Glomerular visceral epithelial cell (primary cell): ENCODE results near the gene CTSW.

Source experiments
- DNase-seq: peaks from one replicate; pipeline ENCODE4 v3.0.0-alpha.2; 2016; ENCODE audit errors: extremely low spot score

The CTSW gene

DNA sequence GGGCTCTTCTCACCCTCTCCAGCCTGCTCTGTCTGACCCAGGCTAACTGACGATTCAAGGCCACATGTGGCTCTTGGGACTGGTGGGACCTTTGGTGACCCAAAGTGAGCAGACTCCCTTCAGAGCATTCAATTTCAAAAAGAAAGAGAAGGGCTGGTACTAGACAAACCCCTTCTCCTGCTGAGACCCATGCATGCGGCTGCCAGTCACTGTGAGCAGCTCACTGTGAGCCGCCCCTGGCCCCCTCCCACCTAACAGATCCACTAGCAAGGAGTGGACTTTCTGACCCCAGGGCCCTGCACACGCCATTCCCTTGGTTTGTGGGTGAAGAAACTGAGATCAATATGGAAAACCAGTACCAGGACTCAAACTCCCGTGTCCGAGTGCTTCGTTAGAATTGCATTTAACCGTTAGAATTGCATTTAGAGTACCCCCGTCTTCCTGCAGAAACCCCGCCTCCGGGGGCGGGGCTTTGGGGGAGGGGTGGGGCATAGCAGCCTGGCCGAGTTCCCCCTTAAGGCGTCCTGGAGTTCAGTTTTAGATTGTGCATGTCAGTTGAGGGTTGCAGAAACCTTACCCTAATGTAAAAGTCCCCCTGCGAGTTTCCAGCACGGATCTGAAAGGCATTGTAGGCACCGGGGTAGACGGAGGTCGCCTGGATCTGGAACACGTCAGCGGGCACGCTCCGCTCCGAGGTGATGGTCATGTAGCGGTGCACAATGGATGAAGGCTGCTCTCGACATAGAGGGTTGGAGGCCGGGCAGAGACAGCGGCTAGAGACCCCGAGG is 12.2 kb upstream of the CTSW start:
- no peak for DNase-seq

DNA sequence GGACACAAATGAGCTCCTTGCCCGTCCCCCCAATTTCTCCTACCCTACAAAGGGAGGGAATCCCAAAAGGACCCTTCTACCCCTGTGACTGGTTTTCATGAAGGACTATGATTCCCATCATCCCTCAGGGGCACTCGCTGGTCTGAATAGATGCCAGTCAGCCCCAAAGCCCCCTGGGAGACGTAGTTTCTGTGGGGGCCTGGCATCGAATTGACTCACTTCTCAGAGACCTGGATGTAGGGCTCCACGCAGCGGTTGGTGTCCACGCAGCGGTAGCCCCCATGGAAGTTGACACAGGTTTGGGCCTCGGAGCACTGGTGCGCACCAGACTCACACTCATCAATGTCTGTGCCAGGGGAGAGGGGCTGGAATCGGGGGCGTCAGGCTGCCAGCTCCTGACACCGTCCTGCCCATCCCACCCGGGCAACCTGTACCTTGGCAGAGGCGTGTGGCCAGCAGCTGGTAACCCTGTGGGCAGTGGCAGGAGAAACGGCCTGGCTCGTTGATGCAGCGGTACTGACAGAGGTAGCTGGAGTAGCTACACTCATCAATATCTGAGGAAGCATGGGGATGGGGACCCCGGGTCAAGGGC is 11.5 kb upstream of the CTSW start:
- no peak for DNase-seq

DNA sequence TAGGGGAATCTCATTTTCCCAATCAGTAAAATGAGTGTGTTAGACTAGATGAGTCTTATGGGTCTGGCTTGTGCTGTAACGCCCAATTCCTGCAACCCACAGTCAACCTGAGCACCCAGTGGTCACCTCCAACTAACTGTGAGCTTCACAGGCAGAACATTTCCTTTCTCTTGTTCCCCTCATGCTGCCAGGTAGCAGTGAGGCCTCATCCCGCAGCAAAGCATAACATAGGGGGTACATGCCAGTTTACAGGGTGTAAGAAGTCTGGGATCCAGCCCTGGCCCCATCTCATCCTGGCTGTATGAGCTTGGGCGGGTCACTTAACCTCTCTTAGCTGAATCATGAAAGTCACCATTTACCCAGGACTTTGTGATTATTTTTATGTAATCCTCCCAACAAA is 10.7 kb upstream of the CTSW start:
- DNase-seq: no peak

DNA sequence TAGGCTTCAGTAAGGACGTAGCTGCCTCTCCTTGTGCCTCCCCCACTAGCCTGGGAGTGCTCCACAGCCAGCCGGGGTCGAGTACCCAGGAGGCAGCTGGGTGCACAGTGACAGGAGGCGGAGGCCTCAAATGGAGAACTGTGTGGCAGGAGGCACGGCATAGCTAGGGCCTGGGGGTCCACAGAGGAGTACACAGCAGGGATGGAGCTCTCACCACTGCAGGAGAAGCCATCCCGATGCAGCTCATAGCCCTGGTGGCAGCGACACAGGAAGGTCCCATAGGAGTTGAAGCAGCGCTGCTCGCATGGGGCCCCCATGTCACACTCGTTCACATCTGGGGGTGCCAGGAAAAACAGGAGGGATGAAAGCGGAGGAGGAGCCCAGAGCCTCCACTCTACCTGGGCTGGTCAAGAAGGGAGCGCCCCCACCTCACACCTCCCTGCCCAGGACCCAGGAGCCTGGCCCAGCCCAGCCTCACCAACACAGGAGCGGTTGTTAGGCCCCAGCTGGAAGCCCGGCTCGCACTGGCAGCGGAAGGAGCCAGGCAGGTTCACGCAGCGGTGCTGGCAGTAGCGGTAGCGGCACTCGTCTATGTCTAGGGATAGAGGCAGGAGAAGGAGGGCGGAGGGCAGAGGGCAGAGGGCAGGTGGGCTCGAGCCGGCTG is 9.9 kb upstream of the CTSW start:
- DNase-seq: no peak

DNA sequence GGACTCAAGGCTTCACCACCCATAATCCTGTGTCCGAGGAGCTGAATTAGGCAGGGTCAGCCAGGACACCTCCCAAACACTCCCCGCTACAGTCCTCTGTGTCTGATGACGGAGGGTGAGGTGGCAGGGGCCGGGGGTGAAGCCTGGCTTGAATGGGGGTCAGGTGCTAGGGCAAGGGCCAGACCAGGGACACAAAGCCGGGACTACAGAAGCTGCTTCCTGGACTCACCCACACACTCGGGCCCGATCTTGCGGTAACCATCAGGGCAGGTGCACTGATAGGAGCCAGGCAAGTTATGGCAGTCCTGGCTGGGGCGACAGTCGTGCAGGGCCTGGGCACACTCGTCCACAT is 9.4 kb upstream of the CTSW start:
- no peak for DNase-seq

DNA sequence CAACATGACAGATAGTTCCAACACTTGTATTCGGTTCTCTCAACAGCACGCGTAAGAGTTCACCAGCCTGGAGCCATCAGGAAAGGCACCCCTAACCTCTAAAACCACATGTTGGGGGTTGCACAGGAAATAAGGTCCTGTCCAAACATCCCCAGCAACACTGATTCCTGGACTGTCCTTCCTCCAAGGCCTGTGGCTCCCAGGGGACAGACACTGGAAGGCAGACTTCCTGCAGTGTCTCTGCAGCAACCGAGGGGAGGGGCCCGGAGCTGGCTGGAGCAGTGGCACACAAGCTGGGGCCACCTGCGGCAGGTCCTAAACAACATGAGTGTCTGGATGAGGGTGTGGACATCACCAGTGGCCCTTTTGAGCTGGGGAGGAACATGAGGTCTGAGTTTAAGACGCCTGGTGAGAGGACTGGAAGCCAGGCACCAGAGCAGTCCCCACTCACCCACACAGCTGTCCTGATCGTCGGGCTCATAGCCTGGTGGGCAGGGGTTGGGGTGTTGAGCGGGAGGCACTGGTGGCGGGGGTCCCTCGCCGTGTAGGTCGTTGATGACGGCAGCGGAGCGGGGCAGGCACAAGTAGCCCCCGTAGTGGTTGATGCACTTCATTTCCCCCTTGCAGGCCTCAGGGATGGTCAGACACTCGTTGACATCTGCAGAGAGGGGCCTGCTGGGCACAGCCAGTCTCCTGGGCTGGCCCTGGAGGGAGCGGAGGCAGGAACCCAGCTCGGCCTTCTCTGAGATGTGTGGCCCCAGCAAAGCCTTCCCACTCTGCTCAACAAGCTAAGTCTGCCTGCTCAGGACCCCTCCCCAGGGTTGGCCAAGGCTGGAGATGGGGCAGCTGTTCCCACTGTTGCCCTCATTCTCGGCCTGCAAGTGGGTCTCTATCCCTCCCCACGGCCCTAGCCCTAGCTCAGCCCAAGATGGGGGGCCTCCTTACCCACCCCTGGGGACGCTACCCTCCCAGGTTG is 8.6 kb upstream of the CTSW start:
- DNase-seq: no peak

DNA sequence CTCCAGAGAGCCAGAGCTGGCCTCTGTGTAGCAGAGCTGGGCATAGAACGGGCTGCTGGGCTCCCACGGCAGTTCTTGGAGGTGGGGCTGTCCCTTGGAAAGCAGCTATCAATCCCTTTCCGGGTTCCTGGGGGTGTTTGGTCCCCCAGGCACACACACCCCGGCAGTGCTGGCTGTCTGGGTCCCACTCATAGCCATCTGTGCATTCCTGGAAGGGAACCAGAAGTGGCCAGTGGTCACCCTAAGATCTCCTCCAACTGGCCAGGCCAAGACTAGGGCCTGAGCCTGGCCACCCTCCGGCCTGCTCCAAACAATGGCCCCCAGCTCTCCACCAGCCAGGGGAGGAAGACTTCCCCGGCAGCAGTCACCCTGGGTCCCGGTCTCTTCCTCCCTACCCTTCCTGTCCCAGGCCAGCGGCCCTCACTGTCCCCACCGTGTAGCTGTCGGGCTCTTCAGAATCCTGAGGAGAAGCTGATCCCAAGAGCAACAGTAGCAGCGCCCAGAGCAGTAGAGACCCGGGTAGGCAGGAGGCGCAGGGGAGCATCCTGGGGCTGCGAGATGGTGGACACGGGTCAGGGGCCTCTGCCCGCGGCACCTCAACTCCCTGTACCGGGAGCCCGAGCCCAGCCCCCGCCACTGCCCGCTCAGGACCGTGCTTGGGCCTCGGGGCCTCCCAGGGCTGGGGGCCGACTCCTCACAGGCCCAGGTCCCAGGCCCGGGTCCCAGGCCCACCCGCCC is 7.7 kb upstream of the CTSW start:
- no peak for DNase-seq

DNA sequence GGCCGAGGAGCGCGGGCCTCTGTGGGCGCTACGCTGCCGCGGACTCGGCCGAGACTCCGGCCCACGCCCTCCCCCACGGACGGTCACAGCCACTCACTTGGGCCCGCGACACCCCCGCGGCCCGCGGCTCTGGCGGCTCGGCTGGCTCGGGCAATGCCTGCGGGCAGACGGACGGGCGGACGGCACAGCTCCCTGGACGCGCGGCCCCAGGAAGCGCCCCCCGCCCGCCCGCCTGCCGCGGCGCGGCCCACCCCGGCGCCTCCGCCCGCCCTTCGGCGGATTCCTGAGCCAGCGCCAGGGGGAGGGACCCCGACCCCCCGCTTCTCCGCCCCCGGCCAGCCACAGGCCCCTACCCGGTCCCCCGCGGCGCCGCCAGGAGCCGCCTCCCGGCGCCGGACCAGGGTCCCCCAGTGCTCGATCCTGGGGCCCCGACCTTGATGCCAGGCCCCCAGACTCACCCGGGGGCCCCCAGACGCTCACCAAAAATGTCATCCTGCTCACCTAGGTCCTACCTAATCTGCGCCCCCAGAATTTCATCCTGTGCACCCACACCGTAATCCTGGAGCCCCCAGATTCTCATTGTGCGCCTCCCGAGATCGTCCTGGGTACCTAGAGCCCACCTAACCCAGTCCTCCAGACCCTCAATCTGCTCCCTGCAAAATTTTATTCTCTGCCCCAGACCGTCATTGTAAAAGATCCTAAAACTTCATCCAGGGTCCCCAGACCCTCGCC is 6.9 kb upstream of the CTSW start, which contains the start of gene EFEMP2:
Gene EFEMP2, minus strand, starts transcription at position 215 of the 732 bp plus-strand sequence. CDS start 446 bp downstream, outside the sequence.
- peak; percentile 56 for DNase-seq

DNA sequence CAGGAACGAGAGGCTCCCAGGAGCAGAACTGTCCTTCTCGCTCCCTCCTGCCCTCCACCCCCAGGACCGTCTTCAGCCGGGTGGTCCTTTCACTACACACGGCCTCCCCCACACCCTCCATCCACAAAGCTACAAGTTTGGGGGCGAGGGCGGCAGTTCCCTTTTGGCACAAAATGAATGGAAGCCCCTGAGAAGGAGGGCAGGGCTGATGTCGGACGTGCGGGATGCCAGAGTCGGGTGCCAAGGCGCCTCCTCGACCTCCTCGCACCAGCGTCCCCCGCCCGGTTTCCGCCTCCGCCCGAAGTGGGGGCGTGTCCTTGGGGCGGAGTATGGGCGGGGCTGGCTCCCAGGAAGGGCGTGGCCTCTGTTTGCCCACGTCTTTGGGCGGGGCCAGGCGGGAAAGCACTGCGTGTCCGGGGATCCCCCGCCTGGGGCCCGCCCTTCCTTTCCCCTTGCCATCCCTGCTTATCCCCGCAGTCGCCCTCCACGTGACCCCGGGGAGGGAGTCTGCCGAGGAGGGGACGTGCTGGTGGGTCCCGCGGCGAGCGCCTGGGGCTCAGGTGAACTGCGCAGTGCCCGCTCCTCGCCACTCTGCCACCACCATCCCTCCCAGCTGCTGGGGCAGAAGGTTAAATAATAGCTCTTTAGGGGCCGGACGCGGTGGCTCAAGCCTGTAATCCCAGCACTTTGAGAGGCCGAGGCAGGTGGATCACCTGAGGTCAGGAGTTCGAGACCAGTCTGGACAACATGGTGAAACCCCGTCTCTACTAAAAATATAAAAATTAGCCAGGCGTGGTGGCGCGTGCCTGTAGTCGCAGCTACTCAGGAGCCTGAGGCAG is 6.1 kb upstream of the CTSW start:
- peak; percentile 95 for DNase-seq

DNA sequence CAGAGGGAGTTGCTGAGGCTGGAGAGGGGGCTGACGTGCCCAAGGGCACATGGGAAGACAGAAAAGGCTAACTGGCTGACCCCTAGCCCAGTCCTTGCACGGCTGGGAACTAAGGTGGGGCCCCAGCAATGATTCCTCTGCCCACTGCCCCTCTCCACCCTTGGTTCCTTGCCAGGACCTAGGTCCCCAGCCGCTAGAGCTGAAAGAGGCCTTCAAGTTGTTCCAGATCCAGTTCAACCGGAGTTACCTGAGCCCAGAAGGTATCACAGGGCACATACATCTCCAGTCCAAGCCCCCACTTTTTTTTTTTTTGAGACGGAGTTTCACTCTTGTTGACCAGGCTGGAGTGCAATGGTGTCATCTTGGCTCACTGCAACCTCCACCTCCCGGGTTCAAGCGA is 390 bp downstream of the CTSW start:
- DNase-seq: no peak

DNA sequence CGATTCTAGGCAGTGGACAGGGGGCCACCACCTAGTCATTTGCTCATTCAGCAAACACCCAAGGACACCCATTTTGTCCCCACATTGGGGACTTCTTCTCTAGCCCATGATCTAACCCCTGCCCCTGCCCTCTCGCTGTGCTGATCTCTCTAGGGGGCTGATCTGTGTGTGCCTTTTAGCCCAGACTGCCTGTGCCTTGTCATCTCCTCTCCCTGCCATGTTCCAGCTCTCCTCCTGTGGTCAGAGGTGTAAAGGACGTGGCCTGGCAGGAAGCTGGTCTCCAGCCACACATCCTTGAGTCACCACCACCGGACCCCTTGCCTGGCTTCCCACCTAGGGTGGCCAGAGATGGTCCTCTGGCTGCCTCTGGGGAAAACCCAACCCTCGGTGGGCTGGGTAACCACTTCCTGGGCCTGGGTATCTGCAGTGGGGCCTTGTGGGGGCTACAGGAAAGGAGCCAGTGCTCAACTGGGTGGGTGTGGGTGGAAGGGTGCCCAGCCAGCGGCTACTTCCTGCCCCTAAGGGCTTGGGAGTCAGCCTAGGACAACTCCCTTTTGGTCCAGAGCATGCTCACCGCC is 1.3 kb downstream of the CTSW start:
- DNase-seq: peak; percentile 75

DNA sequence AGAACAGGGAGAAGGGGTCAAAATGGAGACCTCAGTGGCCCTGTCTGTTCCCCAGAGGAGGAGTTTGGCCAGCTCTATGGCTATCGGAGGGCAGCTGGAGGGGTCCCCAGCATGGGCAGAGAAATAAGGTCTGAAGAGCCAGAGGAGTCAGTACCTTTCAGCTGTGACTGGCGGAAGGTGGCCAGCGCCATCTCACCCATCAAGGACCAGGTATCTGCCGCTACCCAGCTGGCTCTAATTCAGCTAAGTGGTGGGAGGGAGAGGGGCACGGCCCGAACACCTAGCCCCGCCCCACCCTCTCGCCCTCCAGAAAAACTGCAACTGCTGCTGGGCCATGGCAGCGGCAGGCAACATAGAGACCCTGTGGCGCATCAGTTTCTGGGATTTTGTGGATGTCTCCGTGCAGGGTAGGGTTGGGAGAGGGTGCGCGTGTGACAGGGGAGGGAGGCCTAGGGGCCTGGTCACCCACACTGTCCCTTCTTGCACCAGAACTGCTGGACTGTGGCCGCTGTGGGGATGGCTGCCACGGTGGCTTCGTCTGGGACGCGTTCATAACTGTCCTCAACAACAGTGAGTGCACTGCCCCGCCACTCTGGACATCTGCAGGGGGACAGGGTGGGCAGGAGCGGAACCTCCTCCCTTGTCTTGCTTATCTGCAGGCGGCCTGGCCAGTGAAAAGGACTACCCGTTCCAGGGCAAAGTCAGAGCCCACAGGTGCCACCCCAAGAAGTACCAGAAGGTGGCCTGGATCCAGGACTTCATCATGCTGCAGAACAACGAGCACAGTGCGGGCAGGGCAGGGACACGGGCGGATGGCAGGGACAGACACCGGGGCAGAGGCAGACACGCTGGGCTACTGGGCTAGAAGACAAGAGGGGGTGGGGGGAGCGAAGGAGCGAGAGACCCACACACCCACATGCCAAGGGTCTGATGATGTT is 2.8 kb downstream of the CTSW start:
- no peak for DNase-seq

DNA sequence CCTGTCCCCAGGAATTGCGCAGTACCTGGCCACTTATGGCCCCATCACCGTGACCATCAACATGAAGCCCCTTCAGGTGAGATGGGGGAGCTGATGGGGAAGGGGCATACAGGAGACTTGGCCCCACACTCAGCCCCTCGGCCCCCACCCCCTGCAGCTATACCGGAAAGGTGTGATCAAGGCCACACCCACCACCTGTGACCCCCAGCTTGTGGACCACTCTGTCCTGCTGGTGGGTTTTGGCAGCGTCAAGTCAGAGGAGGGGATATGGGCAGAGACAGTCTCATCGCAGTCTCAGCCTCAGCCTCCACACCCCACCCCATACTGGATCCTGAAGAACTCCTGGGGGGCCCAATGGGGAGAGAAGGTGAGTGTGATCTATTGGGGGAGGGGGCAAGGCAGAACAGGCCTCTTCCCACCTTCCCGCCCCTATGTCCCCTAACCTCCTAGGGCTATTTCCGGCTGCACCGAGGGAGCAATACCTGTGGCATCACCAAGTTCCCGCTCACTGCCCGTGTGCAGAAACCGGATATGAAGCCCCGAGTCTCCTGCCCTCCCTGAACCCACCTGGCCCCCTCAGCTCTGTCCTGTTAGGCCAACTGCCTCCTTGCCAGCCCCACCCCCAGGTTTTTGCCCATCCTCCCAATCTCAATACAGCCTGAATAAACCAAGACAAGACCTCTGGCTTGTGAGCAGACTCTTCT is 3.6 kb downstream of the CTSW start:
- no peak for DNase-seq

DNA sequence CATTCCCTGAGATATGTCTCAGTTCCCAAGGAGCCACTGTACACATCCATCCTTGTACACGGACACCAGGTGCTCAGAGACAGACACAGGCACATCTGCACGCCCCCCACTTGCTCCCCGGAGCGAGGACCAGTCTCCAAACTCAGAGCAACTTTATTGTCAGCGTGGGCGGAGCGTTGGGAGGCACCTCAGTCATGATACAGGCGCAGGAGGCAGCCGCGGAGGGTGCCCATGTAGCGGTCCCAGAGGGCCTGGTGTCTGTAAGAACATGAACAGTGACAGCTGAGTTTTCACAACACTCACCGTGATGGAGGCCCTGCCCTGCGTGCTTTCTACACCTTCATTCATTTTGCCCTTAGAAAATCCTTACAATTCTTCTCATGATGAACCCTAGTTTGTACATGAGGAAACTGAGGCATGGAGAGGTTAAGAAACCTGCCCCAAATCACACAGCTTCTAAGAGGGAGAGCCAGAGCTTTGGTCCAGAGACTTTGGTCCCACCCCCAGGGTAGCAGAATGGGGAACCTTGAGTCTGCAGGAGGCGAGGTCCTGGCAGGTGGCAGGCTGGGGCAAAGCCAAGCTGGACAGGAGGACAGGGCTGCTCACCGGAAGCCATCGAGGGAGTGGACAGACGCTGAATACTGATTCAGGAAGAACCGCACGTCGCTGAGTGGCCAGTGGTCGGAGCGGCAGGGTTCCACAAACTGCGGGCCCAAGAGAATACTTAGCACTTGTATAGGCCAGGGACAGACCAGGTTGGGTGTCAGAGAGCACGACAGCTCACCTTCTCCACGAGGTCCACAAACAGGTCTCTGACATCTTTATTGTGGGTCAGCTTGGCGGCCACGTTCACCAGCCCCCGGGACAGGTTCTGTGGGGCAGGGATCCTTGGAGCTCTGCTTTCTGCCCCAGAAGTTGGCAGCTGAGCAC is 4.4 kb downstream of the CTSW start:
- DNase-seq: no peak

DNA sequence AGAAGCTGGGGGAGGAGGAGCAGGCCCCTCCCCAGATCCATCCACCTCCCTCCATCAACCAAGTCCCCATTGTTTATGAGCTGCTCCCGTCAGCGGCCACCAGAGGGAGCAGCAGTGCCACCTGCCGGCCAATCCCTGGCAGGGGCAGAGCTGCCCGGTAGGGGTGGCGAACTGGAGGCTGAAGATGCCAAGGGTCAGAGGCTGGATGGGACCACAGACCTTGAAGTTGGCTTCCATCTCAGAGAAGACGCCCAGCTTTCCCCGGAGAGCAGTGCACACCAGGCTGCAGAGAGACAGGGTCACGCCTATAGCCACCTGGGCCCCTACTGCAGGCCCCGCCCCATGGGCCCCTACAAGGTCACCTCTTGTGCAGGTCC is 5.1 kb downstream of the CTSW start:
- DNase-seq: peak; percentile 82

DNA sequence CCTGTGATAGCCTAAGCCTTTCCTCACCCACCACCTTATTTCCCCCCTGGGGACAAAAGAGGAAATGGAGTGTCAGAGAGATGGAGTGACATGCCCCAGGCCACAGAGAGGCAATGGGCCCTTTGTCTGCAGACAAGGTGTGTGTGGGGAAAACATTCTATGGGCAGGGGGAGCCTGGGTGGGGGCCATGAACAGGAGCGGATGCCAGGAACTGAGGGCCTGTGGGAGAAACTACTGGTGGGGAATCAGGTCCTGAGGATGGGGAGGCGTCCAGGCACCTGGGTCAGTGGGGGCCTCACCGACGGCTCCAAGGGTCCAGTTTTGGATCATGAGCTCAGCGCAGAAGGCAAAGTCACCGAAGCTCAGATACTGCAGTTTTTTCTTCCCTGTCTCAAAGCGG is 5.6 kb downstream of the CTSW start:
- no peak for DNase-seq
